Parathyroid adenoma (tissue), 2 donors: ENCODE data around the gene TMEM125.

ENCODE experiments used
- H2AFZ ChIP-seq: fragments of 300-600 bp; sonication (generic); one replicate; pipeline ENCODE4 v1.7.0; 2017; ENCODE audit warnings: antibody characterized with exemption, mild to moderate bottlenecking
- H3K27ac ChIP-seq: fragments of 300-600 bp; sonication (generic); one replicate; pipeline ENCODE4 v1.7.0; 2017
- H3K27me3 ChIP-seq: fragments of 300-600 bp; sonication (generic); one replicate; pipeline ENCODE4 v1.7.0; 2017; ENCODE audit warnings: low read length; ENCODE audit not compliant: control insufficient read depth, insufficient read depth
- H3K36me3 ChIP-seq: fragments of 300-600 bp; sonication (generic); one replicate; pipeline ENCODE4 v1.7.0; 2017; ENCODE audit warnings: low read length; ENCODE audit not compliant: control insufficient read depth, insufficient read depth
- H3K4me1 ChIP-seq: fragments of 300-600 bp; sonication (generic); one replicate; pipeline ENCODE4 v1.7.0; 2017; ENCODE audit warnings: control low read depth
- H3K4me2 ChIP-seq: fragments of 300-600 bp; sonication (generic); one replicate; pipeline ENCODE4 v1.7.0; 2017; ENCODE audit warnings: low read length
- H3K4me3 ChIP-seq: fragments of 300-600 bp; sonication (generic); one replicate; pipeline ENCODE4 v1.7.0; 2017; ENCODE audit warnings: low read depth, low read length
- H3K79me2 ChIP-seq: fragments of 300-600 bp; sonication (generic); one replicate; pipeline ENCODE4 v1.7.0; 2017; ENCODE audit warnings: control low read depth
- H3K9ac ChIP-seq: fragments of 300-600 bp; sonication (generic); one replicate; pipeline ENCODE4 v1.7.0; 2017; ENCODE audit warnings: mild to moderate bottlenecking
- H3K9me3 ChIP-seq: fragments of 300-600 bp; sonication (generic); one replicate; pipeline ENCODE4 v1.7.0; 2017; ENCODE audit warnings: low read length; ENCODE audit not compliant: control insufficient read depth
- CTCF ChIP-seq: fragments of 300-600 bp; sonication (generic); IDR thresholded peaks from one replicate; pipeline ENCODE4 v1.7.0; 2017; ENCODE audit warnings: antibody characterized with exemption, mild to moderate bottlenecking
- donor health status: primary hyperparathyroidism.

Gene TMEM125

DNA sequence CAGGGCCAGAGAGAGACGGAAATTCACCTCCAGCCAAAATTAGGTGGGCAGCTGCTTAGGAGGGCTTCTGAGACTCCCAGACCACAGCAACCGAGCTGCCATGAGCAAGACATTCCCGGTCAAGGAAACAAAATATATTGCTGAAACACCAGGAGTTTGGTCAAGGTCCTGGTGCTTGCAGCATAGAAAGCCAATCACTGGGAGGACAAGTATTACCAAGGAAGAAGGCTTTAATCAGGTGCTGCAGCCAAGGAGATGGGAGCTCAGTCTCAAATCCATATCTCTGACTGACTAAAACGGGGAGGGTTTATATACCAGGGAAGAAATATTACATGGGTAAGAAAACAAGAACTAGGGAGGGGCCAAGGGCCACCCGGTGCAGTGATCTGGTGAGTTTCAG is 18.8 kb upstream of the TMEM125 start:
- Histone ChIP-seq H3K4me1 (no peaks in the 10 kb centered on the region), H3K79me2 (no peaks in the 10 kb centered on the region), H3K9ac (no peak overlapping the region), H3K4me2 (no peak overlapping the region), H3K4me3 (no peak overlapping the region), H3K27ac (no peak overlapping the region), H2AFZ (no peak overlapping the region), H3K36me3 (no peaks in the 10 kb centered on the region), H3K27me3 (no peaks in the 10 kb centered on the region), H3K9me3 (no peaks in the 10 kb centered on the region)
- no peak for TF ChIP-seq CTCF

DNA sequence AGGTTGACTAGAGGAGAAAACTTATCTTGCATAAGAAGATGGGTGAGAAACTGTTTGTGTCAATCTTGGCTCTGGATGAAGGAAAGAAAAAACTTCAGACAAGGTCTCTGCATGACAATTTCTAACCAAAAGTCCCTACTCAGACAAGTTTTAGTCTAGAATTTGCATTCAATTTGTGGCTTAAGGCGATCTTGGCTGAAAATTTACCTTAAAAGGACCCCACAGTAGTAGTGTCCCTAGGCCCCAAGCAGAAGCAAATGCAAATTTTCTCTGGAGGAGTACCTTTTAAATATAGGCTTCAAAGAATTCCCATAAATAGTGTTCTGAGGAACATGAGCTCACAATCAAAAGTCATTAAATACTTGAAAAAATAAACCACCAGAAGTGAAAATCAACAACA is 17.6 kb upstream of the TMEM125 start:
- Histone ChIP-seq H2AFZ (no peak overlapping the region), H3K9ac (no peak overlapping the region), H3K27me3 (no peaks in the 10 kb centered on the region), H3K4me2 (no peak overlapping the region), H3K27ac (no peak overlapping the region), H3K4me3 (no peak overlapping the region), H3K79me2 (no peaks in the 10 kb centered on the region), H3K4me1 (no peaks in the 10 kb centered on the region), H3K36me3 (no peaks in the 10 kb centered on the region), H3K9me3 (no peaks in the 10 kb centered on the region)
- TF ChIP-seq CTCF = no peak

- H3K4me3 ChIP-seq = no peak overlapping the region
- H2AFZ ChIP-seq = no peak overlapping the region
- H3K79me2 ChIP-seq = no peaks in the 10 kb centered on the region
- H3K4me2 ChIP-seq = no peak overlapping the region
- no peaks in the 10 kb centered on the region for H3K27me3 ChIP-seq
- H3K36me3 ChIP-seq = no peaks in the 10 kb centered on the region
- H3K9me3 ChIP-seq = no peaks in the 10 kb centered on the region
- H3K27ac ChIP-seq = no peak overlapping the region
- no peak overlapping the region for H3K9ac ChIP-seq
- no peaks in the 10 kb centered on the region for H3K4me1 ChIP-seq
- no peak for TF ChIP-seq CTCF
Observed at GRCh38 chr1:43253173-43253572, 16.6 kb upstream of the TMEM125 start.

- Histone ChIP-seq H3K4me1 (no peaks in the 10 kb centered on the region), H3K9ac (no peak overlapping the region), H3K27me3 (no peaks in the 10 kb centered on the region), H3K36me3 (no peaks in the 10 kb centered on the region), H3K9me3 (no peaks in the 10 kb centered on the region), H3K79me2 (no peaks in the 10 kb centered on the region), H3K4me2 (no peak overlapping the region), H2AFZ (no peak overlapping the region), H3K27ac (no peak overlapping the region), H3K4me3 (no peak overlapping the region)
- TF ChIP-seq CTCF = no peak
Observed at GRCh38 chr1:43253876-43254275, 15.9 kb upstream of the TMEM125 start.

DNA sequence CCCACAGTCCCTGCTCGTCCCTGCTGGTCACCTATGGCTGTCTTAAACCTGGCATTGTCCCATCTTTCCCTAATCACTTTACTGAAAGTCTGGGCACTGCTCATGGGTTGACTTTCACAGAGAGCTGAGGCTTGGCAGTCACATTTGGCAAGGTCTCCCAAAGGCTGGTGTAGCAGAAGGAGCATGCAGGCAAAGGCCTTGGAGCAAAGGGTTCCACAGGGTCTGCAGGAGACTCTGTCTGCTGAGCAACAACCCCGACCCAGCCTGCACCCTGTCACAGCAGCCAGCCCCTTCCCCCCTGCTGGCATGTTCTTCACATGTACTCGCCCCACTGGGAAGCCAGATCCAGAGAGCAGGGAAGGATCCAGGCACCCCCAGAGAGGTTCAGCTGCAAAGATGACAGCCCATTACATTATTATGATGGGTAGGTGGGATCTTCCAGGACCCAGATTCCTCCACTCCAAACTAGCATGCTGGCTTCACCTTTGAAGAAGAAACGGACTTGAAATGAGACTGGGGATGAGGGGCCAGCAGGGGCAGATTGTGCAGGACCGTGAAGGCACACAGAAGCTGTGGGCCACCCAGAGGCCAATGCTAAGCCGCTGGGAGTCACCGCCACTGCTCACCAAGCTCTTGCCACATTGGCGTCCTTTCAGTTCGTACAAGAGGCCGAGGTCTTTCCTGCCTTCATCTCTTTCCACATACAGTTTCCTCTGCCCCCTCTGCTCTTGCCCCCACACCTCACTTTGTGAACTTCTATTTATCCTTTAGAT is 14.2 kb upstream of the TMEM125 start:
- no peak overlapping the region for H3K4me3 ChIP-seq

More for the DNA sequence above, 14.2 kb upstream of the TMEM125 start:
- Histone ChIP-seq H3K9me3 (no peaks in the 10 kb centered on the region), H3K4me2 (no peak overlapping the region), H3K79me2 (no peaks in the 10 kb centered on the region), H3K9ac (no peak overlapping the region), H3K36me3 (no peaks in the 10 kb centered on the region), H3K27ac (no peak overlapping the region), H3K4me1 (no peaks in the 10 kb centered on the region), H2AFZ (no peak overlapping the region), H3K27me3 (no peaks in the 10 kb centered on the region)
- no peak for TF ChIP-seq CTCF
